Keratinocyte (primary cell): ENCODE results near the gene MLXIPL. TPM values are rescaled to one million over a fixed set of nuclear protein-coding genes. Genes with fewer than 3 reads are reported as not detected.

ENCODE experiments used
- DNase-seq: peaks from one replicate; pipeline ENCODE4 v3.0.0-alpha.2; 2011; ENCODE audit warnings: low read depth, missing footprints, low spot score
- FAIRE-seq: peaks from 2 replicates; lab custom pipeline; 2011; peaks lifted over from hg19 to GRCh38; lab: Jason Lieb, UNC
- H2AFZ ChIP-seq: 2 replicates; pipeline ENCODE4 v1.6.0; 2012; ENCODE audit warnings: low read length, control low read depth, inconsistent platforms; ENCODE audit not compliant: control insufficient read depth
- H3K27ac ChIP-seq: 2 replicates; pipeline ENCODE4 v1.5.1; 2011; ENCODE audit warnings: low read length; ENCODE audit not compliant: control insufficient read depth, insufficient read depth
- H3K27me3 ChIP-seq: 3 replicates; pipeline ENCODE4 v1.6.0; 2011; ENCODE audit warnings: low read length; ENCODE audit not compliant: control insufficient read depth, insufficient read depth; ENCODE audit errors: extremely low read depth
- H3K36me3 ChIP-seq, 2 experiments: 2 replicates in 1 of 2; 3 replicates in 1 of 2; pipeline ENCODE4 v1.5.1; 2011; ENCODE audit warnings: low read length in 2 of 2, mild to moderate bottlenecking in 1 of 2; ENCODE audit not compliant: control insufficient read depth in 2 of 2, insufficient read depth in 2 of 2; ENCODE audit errors: extremely low read depth in 1 of 2
- H3K4me1 ChIP-seq: 3 replicates; pipeline ENCODE4 v1.5.1; 2011; ENCODE audit warnings: low read length; ENCODE audit not compliant: control insufficient read depth, insufficient read depth; ENCODE audit errors: extremely low read depth
- H3K4me2 ChIP-seq: 3 replicates; pipeline ENCODE4 v1.6.0; 2011; ENCODE audit warnings: low read depth, low read length; ENCODE audit not compliant: control insufficient read depth, insufficient read depth; ENCODE audit errors: extremely low read depth
- H3K4me3 ChIP-seq, 3 experiments: fragments of 200-600 bp in 1 of 3; sonication (generic) in 1 of 3; 2 replicates in 2 of 3; 3 replicates in 1 of 3; pipeline ENCODE4 v1.5.1; 2011 to 2016; ENCODE audit warnings: low read length in 3 of 3, mild to moderate bottlenecking in 3 of 3, control low read depth in 2 of 3, inconsistent platforms in 1 of 3, low read depth in 1 of 3, mixed read lengths in 1 of 3, mixed run types in 1 of 3, moderate library complexity in 1 of 3; ENCODE audit not compliant: control insufficient read depth in 2 of 3, insufficient read depth in 2 of 3; ENCODE audit errors: extremely low read depth in 1 of 3
- H3K79me2 ChIP-seq: 2 replicates; pipeline ENCODE4 v1.6.0; 2012; ENCODE audit warnings: low read length; ENCODE audit not compliant: control insufficient read depth, insufficient read depth
- H3K9ac ChIP-seq: 3 replicates; pipeline ENCODE4 v1.6.0; 2011; ENCODE audit warnings: low read length; ENCODE audit not compliant: control insufficient read depth, insufficient read depth; ENCODE audit errors: extremely low read depth
- H3K9me1 ChIP-seq: 3 replicates; pipeline ENCODE4 v1.6.0; 2011; ENCODE audit warnings: low read length; ENCODE audit not compliant: control insufficient read depth, insufficient read depth; ENCODE audit errors: extremely low read depth
- H3K9me3 ChIP-seq: 2 replicates; pipeline ENCODE4 v1.5.1; 2012; ENCODE audit warnings: low read depth, low read length; ENCODE audit not compliant: control insufficient read depth
- H4K20me1 ChIP-seq: 3 replicates; pipeline ENCODE4 v1.6.0; 2011; ENCODE audit warnings: low read length; ENCODE audit not compliant: control insufficient read depth, insufficient read depth; ENCODE audit errors: extremely low read depth
- CTCF ChIP-seq, 3 experiments: IDR thresholded peaks in 1 of 3; conservative IDR thresholded peaks in 1 of 3; optimal IDR thresholded peaks in 1 of 3; 2 replicates in 2 of 3; 3 replicates in 1 of 3; pipeline versions ENCODE3 to v1.5.1; 2011; ENCODE audit warnings: low read length in 3 of 3, mild to moderate bottlenecking in 3 of 3, moderate library complexity in 2 of 3, control low read depth in 1 of 3, inconsistent platforms in 1 of 3; ENCODE audit not compliant: insufficient read depth in 2 of 3; ENCODE audit errors: extremely low read depth in 1 of 3
- EZH2 ChIP-seq: IDR thresholded peaks from one replicate; pipeline ENCODE4 v1.6.1; 2012; ENCODE audit warnings: inconsistent platforms, mild to moderate bottlenecking, low read length, moderate library complexity
- dilution Hi-C: fragments of 300-500 bp; cut with MboI; formaldehyde crosslinking; loops from one replicate; pipeline ENCODE4 v1.7.0; 2020; ENCODE audit warnings: low sequenced_read_pairs; ENCODE audit not compliant: extremely low pct_ligation_motif_present
- polyA plus RNA-seq, 5 experiments: library from polyadenylated mRNA; depleted of rRNA in 3 of 5; stranded (reverse) in 3 of 5; stranded (forward) in 1 of 5; unstranded in 1 of 5; fragments of >200 nt; gene quantifications; 1 replicate in 1 of 5; 2 replicates in 3 of 5; 3 replicates in 1 of 5; pipeline versions ENCODE4 v1.2.1 to v1.2.3, GENCODE V29; 2011 to 2012; ENCODE audit warnings: missing spikeins in 2 of 5, low read depth in 1 of 5, low replicate concordance in 1 of 5

The MLXIPL gene
- polyA plus RNA-seq, 1 donor (not counting 4 experiments of a cell fraction or from before 2014, with no cell fraction given), result 0.05 TPM

- Histone ChIP-seq H3K4me2 (no peak overlapping the region), H3K4me1 (peaks cover 8% of the 10 kb centered on the region), H3K27ac (no peak overlapping the region), H3K9me1 (peaks cover 2% of the 10 kb centered on the region), H3K9me3 (no peaks in the 10 kb centered on the region), H3K9ac (no peak overlapping the region), H3K4me3 (no peak overlapping the region), H3K79me2 (peaks cover 27% of the 10 kb centered on the region), H2AFZ (no peak overlapping the region), H4K20me1 (peaks cover 2% of the 10 kb centered on the region), H3K36me3 (peaks cover 31 to 35% of the 10 kb centered on the region in 2 experiments), H3K27me3 (no peaks in the 10 kb centered on the region)
- DNase-seq (no peak), FAIRE-seq (no peak)
- no peak for TF ChIP-seq CTCF (optimal IDR thresholded peaks at IDR 0.05 in 1 of 3, IDR thresholded peaks at IDR 0.05 in 1 of 3, conservative IDR thresholded peaks at IDR 0.05 in 1 of 3; ENCODE audit: extremely low read depth in 1 of 3, insufficient read depth in 2 of 3, low read length in 3 of 3)
- no peak for TF ChIP-seq EZH2
- dilution Hi-C loops, result no loop called here
Measured at GRCh38 chr7:73572767-73573186, 51.5 kb downstream of the MLXIPL start.

DNA sequence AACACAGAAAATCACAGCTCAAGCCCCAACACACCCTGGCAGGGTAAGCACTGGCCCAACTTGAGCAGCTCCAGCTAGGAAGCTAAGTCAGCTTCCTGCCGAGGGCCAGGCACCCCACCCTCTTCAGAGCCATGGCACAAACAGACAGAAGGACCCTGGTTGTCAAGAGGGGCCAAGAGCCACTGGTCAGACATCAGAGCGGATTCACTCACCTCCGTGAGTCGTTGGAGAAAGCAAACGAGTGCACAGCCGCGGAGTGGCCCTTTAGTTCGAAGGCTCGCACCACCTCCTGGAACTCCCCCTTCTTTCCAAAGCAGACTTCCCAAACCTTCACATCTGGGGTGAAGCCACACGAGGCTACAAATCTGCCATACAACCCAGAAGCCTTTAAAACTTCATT, 53.3 kb downstream of the MLXIPL start:
- Histone ChIP-seq H3K9ac (no peak overlapping the region), H3K9me1 (peaks cover 2% of the 10 kb centered on the region), H3K4me3 (no peak overlapping the region), H3K36me3 (peaks cover 31 to 35% of the 10 kb centered on the region in 2 experiments), H4K20me1 (peaks cover 2% of the 10 kb centered on the region), H3K79me2 (peaks cover 11% of the 10 kb centered on the region), H3K27me3 (no peaks in the 10 kb centered on the region), H2AFZ (no peak overlapping the region), H3K4me2 (no peak overlapping the region), H3K27ac (no peak overlapping the region), H3K4me1 (no peaks in the 10 kb centered on the region), H3K9me3 (no peaks in the 10 kb centered on the region)
- dilution Hi-C loops, result no loop called here
- FAIRE-seq (no peak), DNase-seq (no peak)
- no peak for TF ChIP-seq EZH2
- TF ChIP-seq CTCF (optimal IDR thresholded peaks at IDR 0.05 in 1 of 3, IDR thresholded peaks at IDR 0.05 in 1 of 3, conservative IDR thresholded peaks at IDR 0.05 in 1 of 3; ENCODE audit: extremely low read depth in 1 of 3, insufficient read depth in 2 of 3, low read length in 3 of 3), result no peak
